IMR-90 (cell line): Measurements from ENCODE around the gene ASPN. TPM values are rescaled to one million over a fixed set of nuclear protein-coding genes. Genes with fewer than 3 reads are reported as not detected.

Experiments used
- ATAC-seq: fragments of 200-7000 bp; cut with Tn5 transposase; 2 replicates; pipeline ENCODE4 v1.9.1; 2020; ENCODE audit warnings: low read depth, mild to moderate bottlenecking, moderate library complexity
- BruUV-seq: library from RNA; stranded (reverse); fragments of 400-500 nt; replicated peaks from 2 replicates; lab custom pipeline; 2021; lab: Mats Ljungman, UMichigan
- CTCF ChIA-PET: fragments of 300-600 bp; formaldehyde crosslinking; extraction: SDS; loops from one replicate; lab custom pipeline; 2021; ENCODE audit warnings: antibody characterized with exemption; lab: Yijun Ruan, JAX
- POLR2A ChIA-PET: fragments of 300-600 bp; sonication (Branson Sonifier 250); formaldehyde crosslinking; loops from one replicate; lab custom pipeline; 2022; ENCODE audit warnings: antibody characterized with exemption; ENCODE audit not compliant: unreplicated experiment; lab: Charles Lee
- DNase-seq: peaks from one replicate; pipeline ENCODE4 v3.0.0; 2013
- H2AFZ ChIP-seq: replicated peaks from 2 replicates; pipeline ENCODE3; 2013; ENCODE audit warnings: low read length, mild to moderate bottlenecking; ENCODE audit not compliant: poor library complexity
- H2AK5ac ChIP-seq: 2 replicates; pipeline ENCODE4 v1.6.1; 2013; ENCODE audit warnings: low read depth, low read length, inconsistent platforms
- H2AK9ac ChIP-seq: replicated peaks from 2 replicates; pipeline ENCODE3; 2013; ENCODE audit warnings: mild to moderate bottlenecking, low read depth, low read length, moderate library complexity; ENCODE audit not compliant: poor library complexity
- H2BK120ac ChIP-seq: 2 replicates; pipeline ENCODE4 v1.6.1; 2013; ENCODE audit warnings: low read depth, low read length, inconsistent platforms
- H2BK15ac ChIP-seq: 3 replicates; pipeline ENCODE4 v1.6.1; 2013; ENCODE audit warnings: low read depth, low read length, inconsistent platforms
- H2BK20ac ChIP-seq: 2 replicates; pipeline ENCODE4 v1.6.1; 2013; ENCODE audit warnings: low read depth, mild to moderate bottlenecking, inconsistent platforms, low read length, moderate library complexity
- H2BK5ac ChIP-seq: 2 replicates; pipeline ENCODE4 v1.6.1; 2013; ENCODE audit warnings: mild to moderate bottlenecking, low read depth, low read length, inconsistent platforms; ENCODE audit not compliant: poor library complexity, severe bottlenecking
- H3K14ac ChIP-seq: replicated peaks from 2 replicates; pipeline ENCODE4 v1.6.1; 2013; ENCODE audit warnings: low read depth, low read length, inconsistent platforms
- H3K18ac ChIP-seq: 2 replicates; pipeline ENCODE4 v1.6.1; 2013; ENCODE audit warnings: low read depth, low read length, control low read depth
- H3K23ac ChIP-seq: 2 replicates; pipeline ENCODE4 v1.6.1; 2013; ENCODE audit warnings: low read depth, low read length, inconsistent platforms
- H3K27ac ChIP-seq: 2 replicates; pipeline ENCODE4 v1.5.1; 2013; ENCODE audit warnings: mild to moderate bottlenecking, control low read depth, low read length; ENCODE audit not compliant: insufficient read depth
- H3K27me3 ChIP-seq: 2 replicates; pipeline ENCODE4 v1.6.1; 2013; ENCODE audit warnings: low read length; ENCODE audit not compliant: control insufficient read depth, insufficient read depth
- H3K36me3 ChIP-seq: 2 replicates; pipeline ENCODE4 v1.6.1; 2013; ENCODE audit warnings: low read length, mixed read lengths; ENCODE audit not compliant: control insufficient read depth, insufficient read depth
- H3K4ac ChIP-seq: 2 replicates; pipeline ENCODE4 v1.6.1; 2013; ENCODE audit warnings: low read depth, low read length, inconsistent platforms
- H3K4me1 ChIP-seq: 2 replicates; pipeline ENCODE4 v1.6.1; 2013; ENCODE audit warnings: low read length, mixed read lengths; ENCODE audit not compliant: control insufficient read depth, insufficient read depth
- H3K4me2 ChIP-seq: 2 replicates; pipeline ENCODE4 v1.6.1; 2013; ENCODE audit warnings: low read depth, mild to moderate bottlenecking, control low read depth, low read length, moderate library complexity
- H3K4me3 ChIP-seq: 2 replicates; pipeline ENCODE4 v1.5.1; 2013; ENCODE audit warnings: low read depth, mild to moderate bottlenecking, control low read depth, low read length, moderate library complexity; ENCODE audit not compliant: insufficient read depth
- H3K56ac ChIP-seq: 2 replicates; pipeline ENCODE4 v1.6.1; 2013; ENCODE audit warnings: low read length, inconsistent platforms; ENCODE audit not compliant: insufficient read depth; ENCODE audit errors: extremely low read depth
- H3K79me1 ChIP-seq, 2 experiments: 2 replicates each; pipeline ENCODE4 v1.6.1; 2013; ENCODE audit warnings: low read length in 2 of 2, inconsistent platforms in 1 of 2, low read depth in 1 of 2
- H3K9ac ChIP-seq: 2 replicates; pipeline ENCODE4 v1.6.1; 2013; ENCODE audit warnings: low read depth, low read length, control low read depth
- H3K9me1 ChIP-seq: 2 replicates; pipeline ENCODE4 v1.6.1; 2013; ENCODE audit warnings: low read length, inconsistent platforms; ENCODE audit not compliant: insufficient read depth
- H3K9me3 ChIP-seq: 2 replicates; pipeline ENCODE4 v1.6.1; 2013; ENCODE audit warnings: low read length; ENCODE audit not compliant: control insufficient read depth, insufficient read depth
- H4K20me1 ChIP-seq: 2 replicates; pipeline ENCODE4 v1.6.1; 2013; ENCODE audit warnings: low read length, inconsistent platforms; ENCODE audit not compliant: insufficient read depth
- H4K5ac ChIP-seq: 2 replicates; pipeline ENCODE4 v1.6.1; 2013; ENCODE audit warnings: mild to moderate bottlenecking, low read depth, low read length, control low read depth
- H4K8ac ChIP-seq, 2 experiments: 2 replicates each; pipeline ENCODE4 v1.6.1; 2013; ENCODE audit warnings: low read depth in 2 of 2, low read length in 2 of 2, control low read depth in 1 of 2, inconsistent platforms in 1 of 2
- H4K91ac ChIP-seq: 2 replicates; pipeline ENCODE4 v1.6.1; 2013; ENCODE audit warnings: low read depth, low read length, inconsistent platforms; ENCODE audit not compliant: insufficient read depth
- BHLHE40 ChIP-seq: fragments of 150-350 bp; IDR thresholded peaks from 2 replicates; pipeline ENCODE4 v1.6.1; 2016; ENCODE audit warnings: mild to moderate bottlenecking, low read depth, low read length
- CEBPB ChIP-seq: IDR thresholded peaks from 2 replicates; pipeline ENCODE4 v1.6.1; 2012; ENCODE audit warnings: low read depth, low read length, improper control_type of control experiment
- CHD1 ChIP-seq: IDR thresholded peaks from 2 replicates; pipeline ENCODE4 v1.6.1; 2012; ENCODE audit warnings: low read depth, low read length, improper control_type of control experiment
- CTCF ChIP-seq: conservative IDR thresholded peaks from 2 replicates; pipeline ENCODE4 v1.5.1; 2012; ENCODE audit warnings: mild to moderate bottlenecking, low read depth, low read length, improper control_type of control experiment
- MAFK ChIP-seq: IDR thresholded peaks from 2 replicates; pipeline ENCODE4 v1.6.1; 2012; ENCODE audit warnings: low read depth, low read length, improper control_type of control experiment
- MAZ ChIP-seq: IDR thresholded peaks from 2 replicates; pipeline ENCODE4 v1.6.1; 2012; ENCODE audit warnings: low read depth, mild to moderate bottlenecking, low read length, improper control_type of control experiment, moderate library complexity, borderline replicate concordance
- MXI1 ChIP-seq: IDR thresholded peaks from 2 replicates; pipeline ENCODE4 v1.6.1; 2012; ENCODE audit warnings: low read depth, mild to moderate bottlenecking, low read length, moderate library complexity, borderline replicate concordance
- NFE2L2 ChIP-seq: fragments of 150-350 bp; IDR thresholded peaks from 2 replicates; pipeline ENCODE4 v1.6.1; 2016; ENCODE audit warnings: low read depth, mild to moderate bottlenecking, low read length
- RAD21 ChIP-seq: IDR thresholded peaks from 2 replicates; pipeline ENCODE4 v1.6.1; 2012; ENCODE audit warnings: low read length, improper control_type of control experiment
- RCOR1 ChIP-seq: IDR thresholded peaks from 2 replicates; pipeline ENCODE4 v1.6.1; 2012; ENCODE audit warnings: mild to moderate bottlenecking, low read length, improper control_type of control experiment; ENCODE audit not compliant: insufficient replicate concordance
- RFX5 ChIP-seq: IDR thresholded peaks from 2 replicates; pipeline ENCODE4 v1.8.0; 2012; ENCODE audit warnings: low read depth, mild to moderate bottlenecking, low read length, moderate library complexity
- SMC3 ChIP-seq: fragments of 150-350 bp; IDR thresholded peaks from 2 replicates; pipeline ENCODE4 v1.6.1; 2016; ENCODE audit warnings: low read depth, mild to moderate bottlenecking, antibody characterized with exemption, low read length, moderate library complexity
- WGBS, 2 experiments: methylation state at CpG; one replicate each; pipeline versions ENCODE4 v1.1.5 to v1.1.7; 2013; ENCODE audit warnings: missing lambda C conversion rate in 2 of 2; ENCODE audit not compliant: insufficient read length in 1 of 2; ENCODE audit errors: extremely low coverage in 2 of 2; 5-methylcytosine and 5-hydroxymethylcytosine counted together
- dilution Hi-C: fragments of 300-500 bp; cut with HindIII; formaldehyde crosslinking; loops from one replicate; pipeline ENCODE4 v1.14.3; 2018; ENCODE audit warnings: low sequenced_read_pairs; ENCODE audit not compliant: unreplicated experiment
- in situ Hi-C: fragments of 300-500 bp; cut with MboI; formaldehyde crosslinking; loops from 3 replicates; pipeline ENCODE4 v1.14.3; 2019; ENCODE audit warnings: low sequenced_read_pairs, inconsistent platforms, mixed read lengths
- intact Hi-C: fragments of 100-400 bp; cut with micrococcal nuclease; formaldehyde crosslinking; loops from 2 replicates; pipeline ENCODE4 v1.10.0; 2022
- polyA plus RNA-seq, 3 experiments: library from polyadenylated mRNA; depleted of rRNA; stranded (reverse); fragments of >200 nt; gene quantifications; 2 replicates each; pipeline ENCODE4 v1.2.3, GENCODE V29; 2012; ENCODE audit warnings: low replicate concordance in 1 of 3
- total RNA-seq: library from RNA; depleted of rRNA; stranded (reverse); fragments of >200 nt; gene quantifications from 2 replicates; pipeline ENCODE4 v1.2.3, GENCODE V29; 2012

ASPN gene
- total and polyA plus RNA-seq, 2 of the 4 experiments (the other 2 are of a cell fraction): under 0.01 to 0.09 TPM

GRCh38 chr9:92422611-92423338, 59.5 kb downstream of the ASPN start:
- ChIA-PET POLR2A (no interaction called here), CTCF (interaction anchor here (0.5 kb wide), 1 partner anchor 1063 kb away, joined by 3 read pairs; no protein-coding TSS in a partner anchor)
- Histone ChIP-seq H4K20me1 (no peaks in the 10 kb centered on the region), H3K4ac (no peak overlapping the region), H2AFZ (no peak overlapping the region), H3K23ac (no peak overlapping the region), H3K4me3 (no peak overlapping the region), H3K36me3 (no peaks in the 10 kb centered on the region), H3K4me2 (no peak overlapping the region), H3K27me3 (no peaks in the 10 kb centered on the region), H3K9me3 (no peaks in the 10 kb centered on the region), H3K18ac (no peak overlapping the region), H4K5ac (no peak overlapping the region), H3K79me1 (no peaks in the 10 kb centered on the region), H3K27ac (no peak overlapping the region), H2AK5ac (no peak overlapping the region), H3K4me1 (peaks cover 8% of the 10 kb centered on the region), H2BK120ac (no peak overlapping the region), H3K9me1 (peaks cover 2% of the 10 kb centered on the region; the same call in 1 of the 2 replicates), H2BK5ac (no peak overlapping the region), H4K91ac (no peak overlapping the region), H2AK9ac (no peak overlapping the region), H2BK15ac (no peak overlapping the region), H2BK20ac (no peak overlapping the region), H3K9ac (no peak overlapping the region), H3K14ac (no peak overlapping the region), H3K56ac (no peak overlapping the region), H4K8ac (no peak overlapping the region)
- intact Hi-C loops (no loop called here), in situ Hi-C loops (no loop called here), dilution Hi-C loops (no loop called here)
- 56% methylated on average over 1 of the region's 2 CpGs; no CpG with 5 or more reads in 1 of the 2 experiments for WGBS, 2 experiments
- DNase-seq: no peak
- TF ChIP-seq NFE2L2 (no peak), CHD1 (no peak), MAFK (no peak), BHLHE40 (no peak), RCOR1 (no peak), RAD21 (no peak), MXI1 (no peak), SMC3 (no peak), CEBPB (no peak), CTCF (no peak), RFX5 (no peak), MAZ (no peak)
- BruUV-seq: no TSS peak
- ATAC-seq: no peak; the same call in 1 of the 2 replicates
